SK-N-SH (cell line): Measurements from ENCODE around the gene BARX1. TPM values are rescaled to one million over a fixed set of nuclear protein-coding genes. Genes with fewer than 3 reads are reported as not detected.

Experiments
- CTCF ChIA-PET: fragments of 300-600, 350-600 bp; formaldehyde crosslinking; extraction: SDS; loops from one replicate; lab custom pipeline; 2021; lab: Yijun Ruan, JAX
- POLR2A ChIA-PET: fragments of 350-600 bp; sonication (Branson Sonifier 250); formaldehyde crosslinking; extraction: SDS; loops from one replicate; lab custom pipeline; 2020; ENCODE audit warnings: antibody characterized with exemption, inconsistent platforms; lab: Yijun Ruan, JAX
- DNase-seq: peaks from one replicate; pipeline ENCODE4 v3.0.0; 2012
- H2AFZ ChIP-seq: fragments of 200-600 bp; sonication (generic); 2 replicates; pipeline ENCODE4 v1.8.1; 2016; ENCODE audit warnings: antibody characterized with exemption, mild to moderate bottlenecking, low read depth
- H3F3A ChIP-seq: fragments of 200-600 bp; sonication (generic); replicated peaks from 2 replicates; pipeline ENCODE3; 2016; ENCODE audit warnings: antibody characterized with exemption, mild to moderate bottlenecking; ENCODE audit not compliant: insufficient read depth
- H3K27ac ChIP-seq, 2 experiments: fragments of 200-500 bp in 1 of 2; fragments of 200-600 bp in 1 of 2; sonication (Bioruptor generic) in 1 of 2; sonication (generic), shearing (Covaris generic) in 1 of 2; 2 replicates each; pipeline versions ENCODE4 v1.5.1 to v1.6.1; 2014 to 2016; ENCODE audit warnings: low read depth in 2 of 2, inconsistent platforms in 1 of 2, low read length in 1 of 2, mild to moderate bottlenecking in 1 of 2, mixed read lengths in 1 of 2
- H3K27me3 ChIP-seq: fragments of 200-600 bp; sonication (generic), shearing (Covaris generic); 2 replicates; pipeline ENCODE4 v1.6.1; 2016; ENCODE audit warnings: mixed run types; ENCODE audit not compliant: insufficient read depth
- H3K36me3 ChIP-seq, 2 experiments: fragments of 200-500 bp in 1 of 2; fragments of 200-600 bp in 1 of 2; sonication (Bioruptor generic) in 1 of 2; sonication (generic) in 1 of 2; replicated peaks in 1 of 2; 2 replicates each; pipeline versions ENCODE3 to v1.5.1; 2014 to 2016; ENCODE audit warnings: low read length in 1 of 2, mild to moderate bottlenecking in 1 of 2; ENCODE audit not compliant: insufficient read depth in 2 of 2, control insufficient read depth in 1 of 2
- H3K4me1 ChIP-seq, 2 experiments: fragments of 200-500 bp in 1 of 2; fragments of 200-600 bp in 1 of 2; sonication (Bioruptor generic) in 1 of 2; sonication (generic), shearing (Covaris generic) in 1 of 2; 2 replicates each; pipeline versions ENCODE4 v1.5.1 to v1.6.1; 2014 to 2016; ENCODE audit warnings: low read depth in 1 of 2, low read length in 1 of 2, mixed run types in 1 of 2; ENCODE audit not compliant: insufficient read depth in 2 of 2, control insufficient read depth in 1 of 2
- H3K4me2 ChIP-seq: fragments of 200-600 bp; sonication (generic), shearing (Covaris generic); 2 replicates; pipeline ENCODE4 v1.6.1; 2017; ENCODE audit warnings: mixed run types
- H3K4me3 ChIP-seq, 2 experiments: fragments of 200-500 bp in 1 of 2; fragments of 200-600 bp in 1 of 2; sonication (Bioruptor generic) in 1 of 2; sonication (generic), shearing (Covaris generic) in 1 of 2; 2 replicates each; pipeline versions ENCODE4 v1.5.1 to v1.8.1; 2014 to 2016; ENCODE audit warnings: low read depth in 2 of 2, inconsistent platforms in 1 of 2, low read length in 1 of 2, mild to moderate bottlenecking in 1 of 2, mixed read lengths in 1 of 2, moderate library complexity in 1 of 2
- H3K79me2 ChIP-seq: fragments of 200-600 bp; sonication (generic); 2 replicates; pipeline ENCODE4 v1.8.1; 2017; ENCODE audit warnings: mild to moderate bottlenecking; ENCODE audit not compliant: insufficient read depth
- H3K9ac ChIP-seq: fragments of 200-600 bp; sonication (generic); 2 replicates; pipeline ENCODE4 v1.6.1; 2017; ENCODE audit warnings: mixed run types
- H3K9me2 ChIP-seq: fragments of 200-600 bp; sonication (generic); 2 replicates; pipeline ENCODE4 v1.6.1; 2017; ENCODE audit warnings: mixed run types
- H3K9me3 ChIP-seq: fragments of 200-600 bp; sonication (generic); 2 replicates; pipeline ENCODE4 v1.6.1; 2017; ENCODE audit warnings: mixed run types, mild to moderate bottlenecking, moderate library complexity
- H4K20me1 ChIP-seq: fragments of 200-600 bp; sonication (generic); 2 replicates; pipeline ENCODE4 v1.6.1; 2017; ENCODE audit warnings: mild to moderate bottlenecking, mixed run types; ENCODE audit not compliant: insufficient read depth
- ELF1 ChIP-seq: IDR thresholded peaks from 2 replicates; pipeline ENCODE4 v1.4.0; 2012
- EP300 ChIP-seq, 2 experiments: IDR thresholded peaks; 2 replicates each; pipeline versions ENCODE4 v1.4.0 to v1.6.1; 2012; ENCODE audit warnings: borderline replicate concordance in 1 of 2, low read depth in 1 of 2, low read length in 1 of 2
- FOSL2 ChIP-seq: IDR thresholded peaks from 2 replicates; pipeline ENCODE4 v1.4.0; 2012; ENCODE audit warnings: low read depth, mild to moderate bottlenecking, moderate library complexity, borderline replicate concordance
- FOXJ3 ChIP-seq: sonication (generic); formaldehyde crosslinking; IDR thresholded peaks from 2 replicates; pipeline ENCODE4 v1.5.1; 2020; ENCODE audit warnings: mild to moderate bottlenecking, missing genetic modification reagents
- FOXM1 ChIP-seq: IDR thresholded peaks from 2 replicates; pipeline ENCODE4 v1.4.0; 2012; ENCODE audit warnings: low read depth, mild to moderate bottlenecking
- GABPA ChIP-seq: IDR thresholded peaks from 2 replicates; pipeline ENCODE4 v1.4.0; 2012; ENCODE audit warnings: low read depth, mild to moderate bottlenecking
- GATA2 ChIP-seq: sonication (generic); formaldehyde crosslinking; IDR thresholded peaks from 2 replicates; pipeline ENCODE4 v1.5.0; 2020; ENCODE audit warnings: mild to moderate bottlenecking, missing genetic modification reagents
- IRF3 ChIP-seq: fragments of 150-350 bp; IDR thresholded peaks from 2 replicates; pipeline ENCODE4 v1.6.1; 2016; ENCODE audit warnings: mild to moderate bottlenecking, low read depth, low read length
- MEF2A ChIP-seq: IDR thresholded peaks from 2 replicates; pipeline ENCODE4 v1.4.0; 2012; ENCODE audit warnings: low read depth, borderline replicate concordance
- MXI1 ChIP-seq: IDR thresholded peaks from 2 replicates; pipeline ENCODE4 v1.6.1; 2012; ENCODE audit warnings: mild to moderate bottlenecking, low read depth, low read length, improper control_type of control experiment
- NFIC ChIP-seq: IDR thresholded peaks from 2 replicates; pipeline ENCODE4 v1.4.0; 2012; ENCODE audit warnings: borderline replicate concordance
- POLR2AphosphoS5 ChIP-seq: IDR thresholded peaks from 2 replicates; pipeline ENCODE4 v1.6.1; 2012; ENCODE audit warnings: low read depth, low read length
- RAD21 ChIP-seq: IDR thresholded peaks from 2 replicates; pipeline ENCODE4 v1.6.1; 2012; ENCODE audit warnings: mild to moderate bottlenecking, low read length
- RCOR1 ChIP-seq: fragments of 150-350 bp; IDR thresholded peaks from 2 replicates; pipeline ENCODE4 v1.6.1; 2017; ENCODE audit warnings: antibody characterized with exemption, low read length
- REST ChIP-seq: IDR thresholded peaks from 2 replicates; pipeline ENCODE4 v1.6.1; 2012; ENCODE audit warnings: mild to moderate bottlenecking, low read depth, low read length, moderate library complexity
- RFX5 ChIP-seq: IDR thresholded peaks from 2 replicates; pipeline ENCODE4 v1.6.1; 2012; ENCODE audit warnings: mild to moderate bottlenecking, improper control_type of control experiment, low read length
- SMC3 ChIP-seq: IDR thresholded peaks from 2 replicates; pipeline ENCODE4 v1.6.1; 2012; ENCODE audit warnings: low read depth, low read length, improper control_type of control experiment
- WGBS: methylation state at CpG from one replicate; pipeline ENCODE4 v1.1.6; 2017; ENCODE audit warnings: low lambda C conversion rate; 5-methylcytosine and 5-hydroxymethylcytosine counted together
- polyA plus RNA-seq, 3 experiments: library from polyadenylated mRNA; depleted of rRNA; stranded (reverse); fragments of >200 nt; gene quantifications; 2 replicates each; pipeline ENCODE4 v1.2.3, GENCODE V29; 2012
- TF ChIP-seq, protein P1 (sequence below): IDR thresholded peaks from 2 replicates; pipeline ENCODE4; 2012

BARX1 gene
- polyA plus RNA-seq, 1 of the 3 experiments (the other 2 are of a cell fraction), result not detected

- H3K4me3 ChIP-seq, result peak overlapping the region in 1 of 2 experiments; percentile 23; a peak in 1 of 4 replicates
- WGBS, result 8% methylated on average over 50 of the region's 50 CpGs
- DNase-seq, result peak; percentile 33
Observed at GRCh38 chr9:93945400-93946337, 9.5 kb downstream of the BARX1 start.

DNA sequence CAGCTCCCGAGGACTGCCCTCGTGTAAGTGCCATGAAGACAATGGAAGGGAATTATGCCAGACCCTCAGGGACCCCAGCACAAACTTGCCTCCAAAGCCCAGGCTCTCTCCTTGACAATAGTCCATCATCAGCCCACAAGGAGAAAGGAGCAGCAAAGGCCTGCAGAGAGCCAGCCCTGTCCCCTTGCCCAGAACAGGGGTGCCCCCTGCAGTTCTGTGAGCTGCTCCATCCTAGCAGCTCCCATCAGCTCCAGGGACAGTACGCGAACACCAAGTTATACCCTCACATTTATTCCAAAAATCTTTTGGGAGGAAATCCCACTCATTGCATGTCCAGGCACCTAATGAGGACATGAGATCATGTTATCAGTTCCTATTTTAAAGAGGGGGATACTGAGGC is 11.1 kb downstream of the BARX1 start:
- CTCF ChIA-PET, result interaction anchor here (1.8 kb wide), 1 partner anchor 262 kb away, joined by 9 read pairs; no protein-coding TSS in a partner anchor
- POLR2A ChIA-PET, result no interaction called here
- peaks cover 58% of the 10 kb centered on the region for H3K27me3 ChIP-seq
- H3K79me2 ChIP-seq, result no peaks in the 10 kb centered on the region
- H3K9ac ChIP-seq, result no peak overlapping the region
- DNase-seq, result no peak
- H3F3A ChIP-seq, result no peaks in the 10 kb centered on the region
- TF ChIP-seq SMC3 (no peak), GATA2 (no peak), MEF2A (no peak), RAD21 (no peak), FOSL2 (no peak), POLR2AphosphoS5 (no peak), NFIC (no peak), REST (no peak), FOXM1 (no peak), RFX5 (no peak), RCOR1 (no peak), ELF1 (no peak), IRF3 (no peak), MXI1 (no peak), FOXJ3 (CRISPR knock-in tag) (no peak), GABPA (no peak)
- TF ChIP-seq, protein P1, sequence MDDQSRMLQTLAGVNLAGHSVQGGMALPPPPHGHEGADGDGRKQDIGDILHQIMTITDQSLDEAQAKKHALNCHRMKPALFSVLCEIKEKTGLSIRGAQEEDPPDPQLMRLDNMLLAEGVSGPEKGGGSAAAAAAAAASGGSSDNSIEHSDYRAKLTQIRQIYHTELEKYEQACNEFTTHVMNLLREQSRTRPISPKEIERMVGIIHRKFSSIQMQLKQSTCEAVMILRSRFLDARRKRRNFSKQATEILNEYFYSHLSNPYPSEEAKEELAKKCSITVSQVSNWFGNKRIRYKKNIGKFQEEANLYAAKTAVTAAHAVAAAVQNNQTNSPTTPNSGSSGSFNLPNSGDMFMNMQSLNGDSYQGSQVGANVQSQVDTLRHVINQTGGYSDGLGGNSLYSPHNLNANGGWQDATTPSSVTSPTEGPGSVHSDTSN, result no peak
- 47% methylated on average over 4 of the region's 4 CpGs for WGBS
- H3K27ac ChIP-seq, result no peak overlapping the region
- H3K4me1 ChIP-seq, result peaks cover 0 to 1% of the 10 kb centered on the region in 2 experiments; a peak in 1 of 4 replicates
- no peak overlapping the region for H3K4me2 ChIP-seq
- H3K36me3 ChIP-seq, result no peaks in the 10 kb centered on the region
- no peaks in the 10 kb centered on the region for H4K20me1 ChIP-seq
- H3K4me3 ChIP-seq, result no peak overlapping the region
- no peak overlapping the region for H2AFZ ChIP-seq
- H3K9me2 ChIP-seq, result no peaks in the 10 kb centered on the region
- no peaks in the 10 kb centered on the region for H3K9me3 ChIP-seq

More at GRCh38 chr9:93945400-93946337, 9.5 kb downstream of the BARX1 start:
- peaks cover 72% of the 10 kb centered on the region for H3K27me3 ChIP-seq
- H3K9me2 ChIP-seq, result no peaks in the 10 kb centered on the region
- H3K79me2 ChIP-seq, result no peaks in the 10 kb centered on the region
- H4K20me1 ChIP-seq, result no peaks in the 10 kb centered on the region
- H3K9ac ChIP-seq, result no peak overlapping the region
- CTCF ChIA-PET, result interaction anchor here (9.3 kb wide), 1 partner anchor 16 kb away, joined by 69 read pairs; no protein-coding TSS in a partner anchor
- no peak for TF ChIP-seq RFX5
- TF ChIP-seq EP300 (IDR thresholded peaks at IDR 0.05; ENCODE audit: borderline replicate concordance in 1 of 2, low read depth in 1 of 2, low read length in 1 of 2), result no peak
- TF ChIP-seq POLR2AphosphoS5, result no peak
- TF ChIP-seq RCOR1, result no peak
- TF ChIP-seq, all 33 proteins: peak for 0
- no peak overlapping the region for H2AFZ ChIP-seq
- peak overlapping the region; percentile 71 for H3K4me2 ChIP-seq
- no peaks in the 10 kb centered on the region for H3K9me3 ChIP-seq
- H3K27ac ChIP-seq, result no peak overlapping the region
- no peaks in the 10 kb centered on the region; a peak in 1 of 4 replicates for H3K4me1 ChIP-seq
- H3K36me3 ChIP-seq, result no peaks in the 10 kb centered on the region
- H3F3A ChIP-seq, result no peaks in the 10 kb centered on the region
- POLR2A ChIA-PET, result no interaction called here
